HG03064 (cell line): ENCODE data around the gene CASP8AP2.
"Not testable (repeated sequence)": the region's sequence is repeated elsewhere in the genome, so short reads cannot be mapped to it uniquely, and the experiment has no call there.

Experiments
- ATAC-seq: cut with Tn5 transposase; IDR thresholded peaks from one replicate; pipeline ENCODE4 v1.9.1; 2021; ENCODE audit warnings: low read depth; ENCODE audit not compliant: unreplicated experiment

CASP8AP2 gene

DNA sequence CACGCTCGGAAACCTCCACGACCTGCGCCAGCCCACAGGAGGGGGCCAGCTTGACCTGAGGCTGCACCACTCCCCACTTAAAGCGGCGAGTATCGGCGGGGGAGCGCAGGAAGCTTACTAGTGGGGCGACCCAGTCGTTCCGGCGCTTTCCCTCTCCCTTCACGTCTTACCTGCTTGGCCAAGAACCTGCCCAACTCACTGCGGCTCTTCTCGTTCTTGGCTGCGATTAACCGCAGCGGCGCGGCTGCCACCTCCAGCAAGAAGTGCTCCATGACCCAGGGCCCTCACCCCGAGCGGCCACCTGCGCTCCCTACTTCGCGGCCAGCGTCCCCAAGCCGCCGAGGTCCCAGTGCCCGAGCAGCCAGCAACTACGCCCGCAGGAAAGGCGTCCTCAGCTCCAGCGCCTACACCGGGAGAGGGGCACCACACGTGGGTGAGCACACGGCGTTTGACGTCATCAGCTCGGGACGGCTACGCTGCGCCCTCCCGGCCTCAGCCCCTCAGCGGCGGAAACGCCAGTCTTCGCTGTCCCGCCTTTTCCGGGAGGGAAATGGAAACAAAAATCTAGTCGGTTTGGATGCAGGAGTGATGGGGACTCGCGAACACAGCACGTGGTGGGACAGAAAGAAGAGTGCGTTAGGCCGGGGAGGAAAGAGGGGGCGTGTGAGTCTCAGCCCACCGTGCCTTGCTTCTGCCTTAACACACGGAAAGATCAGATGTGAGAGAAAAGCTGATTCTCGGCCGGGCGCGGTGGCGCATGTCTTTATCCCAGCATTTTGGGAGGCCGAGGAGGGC lies 10.1 kb upstream of the CASP8AP2 start, which contains the start of gene MDN1:
Gene MDN1, minus strand, starts transcription at position 459 of the 795 bp plus-strand sequence. Its CDS starts 187 bp downstream, at position 272.
- ATAC-seq = peak; percentile 92

DNA sequence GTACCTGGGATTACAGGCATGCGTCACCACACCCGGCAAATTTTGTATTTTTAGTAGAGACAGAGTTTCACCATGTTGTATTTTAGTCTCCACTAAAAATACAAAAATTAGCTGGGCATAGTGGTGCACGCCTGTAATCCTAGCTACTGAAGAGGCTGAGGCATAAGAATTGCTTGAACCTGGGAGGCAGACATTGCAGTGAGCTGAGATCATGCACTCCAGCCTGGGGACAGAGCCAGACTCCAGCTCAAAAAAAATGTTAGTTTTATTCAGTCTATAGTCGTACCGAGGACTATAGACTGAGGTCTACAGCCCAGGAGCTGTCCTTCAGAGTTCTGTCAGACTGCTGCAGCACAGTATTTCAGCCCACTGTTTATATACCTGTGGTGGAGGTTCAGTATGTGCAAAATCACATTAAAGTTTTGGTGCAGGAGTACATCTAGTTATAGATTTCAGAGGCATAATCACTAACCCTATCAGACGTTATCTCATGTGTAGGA lies 3.6 kb upstream of the CASP8AP2 start:
- ATAC-seq = no peak

DNA sequence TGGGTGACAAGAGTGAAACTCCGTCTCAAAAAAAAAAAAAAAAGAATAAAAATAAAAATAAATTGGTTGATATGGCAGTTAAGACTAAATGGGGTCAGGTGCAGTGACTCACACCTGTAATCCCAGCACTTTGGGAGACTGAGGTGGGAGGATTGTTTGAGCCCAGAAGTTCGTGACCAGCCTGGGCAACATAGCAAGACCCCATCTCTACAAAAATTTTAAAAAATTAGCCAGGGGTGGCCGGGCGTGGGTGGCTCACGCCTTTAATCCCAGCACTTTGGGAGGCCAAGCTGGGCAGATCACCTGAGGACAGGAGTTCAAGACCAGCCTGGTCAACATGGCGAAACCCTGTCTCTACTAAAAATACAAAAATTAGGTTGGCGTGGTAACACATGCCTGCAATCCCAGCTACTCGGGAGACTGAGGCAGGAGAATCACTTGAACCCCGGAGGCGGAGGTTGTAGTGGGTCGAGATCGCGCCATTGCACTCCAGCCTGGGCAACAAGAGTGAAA lies 1.1 kb upstream of the CASP8AP2 start:
- not testable (repeated sequence) for ATAC-seq

DNA sequence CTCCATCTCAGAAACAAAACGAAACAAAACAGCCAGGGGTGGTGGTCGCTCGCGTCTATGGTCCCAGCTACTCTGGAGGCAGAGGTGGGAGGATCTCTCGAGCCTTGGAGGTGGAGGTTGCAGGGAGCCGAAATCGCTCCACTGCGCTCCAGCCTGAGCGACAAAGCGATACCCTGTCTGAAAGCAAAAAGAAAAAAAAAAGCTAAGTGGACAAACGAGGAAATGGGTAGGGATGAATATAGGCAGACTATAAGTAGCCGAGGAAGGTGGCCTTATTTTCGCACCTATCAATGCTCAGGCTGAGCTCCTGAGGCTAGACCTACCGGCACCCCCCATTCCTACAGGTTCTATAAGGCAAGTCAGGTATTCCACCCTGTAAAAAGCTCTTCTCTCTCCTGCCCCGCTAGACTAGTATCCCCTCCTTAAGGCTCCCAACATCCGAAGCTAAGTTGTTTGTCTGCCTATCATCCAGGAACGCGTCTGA lies 650 bp upstream of the CASP8AP2 start:
- peak; percentile 36 for ATAC-seq

DNA sequence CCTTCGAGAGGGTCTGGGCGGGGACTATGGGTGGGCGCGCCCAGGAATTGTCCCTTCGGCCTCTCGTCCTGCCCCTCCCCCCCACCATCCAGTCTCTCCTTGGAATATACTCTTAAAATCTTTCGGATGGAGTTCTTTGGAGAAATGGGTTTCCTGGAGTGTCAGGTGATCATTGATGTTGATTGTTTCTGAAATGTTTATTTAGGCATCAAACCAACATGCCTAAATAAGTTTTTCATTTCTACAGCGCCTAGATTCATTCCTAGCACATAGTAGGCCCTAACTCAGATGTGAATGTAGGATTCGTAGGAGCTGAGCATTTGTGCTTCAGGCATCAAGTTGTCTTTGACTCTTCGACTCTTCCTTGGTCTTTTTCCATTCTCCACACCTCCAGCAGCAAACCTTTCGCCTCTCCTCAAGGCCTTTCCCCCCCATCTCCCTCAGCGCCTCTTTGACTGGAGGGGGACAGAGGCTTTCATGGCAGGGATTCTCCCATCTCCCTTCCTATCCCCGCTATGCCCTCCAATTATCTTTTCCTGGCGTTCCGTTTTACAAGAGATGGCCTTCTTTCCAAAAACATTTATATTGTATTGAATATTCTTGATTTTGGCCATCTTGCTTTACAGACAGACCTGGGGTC lies 610 bp downstream of the CASP8AP2 start:
- ATAC-seq = no peak

DNA sequence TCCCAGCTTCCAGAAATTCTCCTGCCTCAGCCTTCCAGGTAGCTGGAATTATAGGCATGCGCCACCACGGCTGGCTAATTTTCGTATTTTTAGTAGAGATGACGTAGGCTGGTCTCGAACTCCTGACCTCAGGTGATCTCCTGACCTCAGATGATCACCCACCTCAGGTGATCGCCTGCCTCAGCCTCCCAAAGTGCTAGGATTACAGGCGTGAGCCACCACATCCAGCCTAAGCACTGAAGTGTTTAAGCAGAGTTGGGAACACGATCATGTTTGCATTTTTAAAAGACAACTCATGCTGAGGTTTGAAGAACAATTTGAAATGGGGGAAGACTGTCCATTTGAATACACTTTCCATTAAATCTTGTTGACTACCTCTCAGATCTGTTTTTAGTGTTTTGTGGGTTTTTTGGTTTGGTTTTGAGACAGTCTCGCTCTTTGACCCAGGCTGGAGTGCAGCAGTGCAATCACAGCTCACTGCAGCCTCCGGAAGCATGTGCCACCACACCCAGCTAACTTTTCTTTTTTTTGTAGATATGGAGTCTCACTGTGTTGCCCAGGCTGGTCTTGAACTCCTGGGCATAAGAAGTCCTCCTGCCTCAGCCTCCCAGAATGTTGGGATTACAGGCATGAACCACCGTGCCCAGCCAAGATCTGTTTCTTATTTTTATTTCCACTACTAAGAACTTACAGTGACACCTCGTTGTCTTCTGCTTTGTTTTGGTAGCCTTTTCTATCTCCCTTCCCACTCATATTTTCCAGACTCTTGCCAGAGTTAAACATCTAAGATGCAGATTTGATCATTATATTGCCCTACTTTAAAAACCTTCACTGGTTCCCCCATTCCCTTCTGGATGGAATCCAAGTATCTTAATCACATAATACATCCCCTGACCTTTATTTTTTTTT lies 5.5 kb downstream of the CASP8AP2 start:
- peak; percentile 91 for ATAC-seq

DNA sequence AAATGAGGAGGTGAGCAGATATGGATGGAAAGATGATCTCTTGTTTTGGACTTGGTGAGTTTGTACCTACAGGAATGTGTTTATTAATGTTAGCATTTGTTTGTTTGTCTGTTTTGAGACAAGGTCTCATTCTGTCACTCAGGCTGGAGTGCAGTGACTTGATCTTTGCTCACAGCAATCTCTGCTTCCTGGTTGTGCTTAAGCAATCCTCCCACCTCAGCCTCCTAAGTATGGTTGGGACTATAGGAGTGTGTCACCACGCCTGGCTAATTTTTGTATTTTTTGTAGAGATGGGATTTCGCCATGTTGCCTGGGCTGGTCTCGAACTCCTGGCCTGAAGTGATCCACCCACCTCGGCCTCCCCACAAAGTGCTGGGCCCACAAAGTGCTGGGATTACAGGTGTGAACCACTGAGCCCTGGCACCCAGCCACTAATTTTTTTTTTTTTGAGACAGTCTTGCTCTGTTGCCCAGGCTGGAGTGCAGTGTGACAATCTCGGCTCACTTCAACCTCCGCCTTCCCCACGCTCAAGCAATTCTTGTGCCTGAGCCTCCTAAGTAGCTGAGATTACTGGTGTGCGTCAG lies 7.1 kb downstream of the CASP8AP2 start:
- no peak for ATAC-seq

DNA sequence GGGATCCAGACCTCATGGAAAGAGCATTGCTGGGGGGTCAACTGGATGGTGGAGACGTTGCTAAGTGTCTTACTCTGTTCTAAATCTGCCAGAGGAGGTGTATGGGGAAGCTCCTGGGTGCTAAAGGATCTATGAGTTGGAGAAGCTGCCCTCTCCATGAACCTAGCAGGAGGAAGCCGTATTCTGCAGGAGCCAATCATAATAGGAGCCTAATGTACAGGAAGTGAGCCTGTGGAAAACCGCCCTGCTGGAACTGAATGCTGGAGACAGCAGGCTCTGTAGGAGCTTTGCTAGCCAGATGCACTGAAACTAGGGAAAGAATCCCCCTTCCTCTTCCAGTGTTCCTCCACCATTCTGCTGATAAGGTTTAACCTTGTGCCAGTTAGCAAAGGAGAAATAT lies 10.9 kb downstream of the CASP8AP2 start:
- no peak for ATAC-seq

DNA sequence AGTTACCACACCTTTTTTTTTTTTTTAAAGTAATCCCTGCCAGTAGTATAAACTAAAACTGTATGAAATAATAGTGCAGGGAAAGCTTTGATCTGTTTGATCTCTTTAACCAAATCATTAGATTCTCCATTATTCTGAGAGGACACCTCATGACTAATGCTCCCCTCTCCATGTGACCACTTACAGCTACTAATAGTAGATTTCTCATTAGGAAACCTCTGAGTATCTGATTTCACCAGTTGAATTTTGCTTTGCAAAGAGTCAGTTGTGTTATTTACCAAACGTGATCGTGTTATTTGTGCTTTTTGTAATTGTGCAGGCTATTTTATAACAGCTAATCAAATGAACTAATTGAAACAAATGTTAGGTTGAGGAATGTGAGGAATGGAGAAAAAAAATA lies 12.5 kb downstream of the CASP8AP2 start:
- ATAC-seq = no peak

DNA sequence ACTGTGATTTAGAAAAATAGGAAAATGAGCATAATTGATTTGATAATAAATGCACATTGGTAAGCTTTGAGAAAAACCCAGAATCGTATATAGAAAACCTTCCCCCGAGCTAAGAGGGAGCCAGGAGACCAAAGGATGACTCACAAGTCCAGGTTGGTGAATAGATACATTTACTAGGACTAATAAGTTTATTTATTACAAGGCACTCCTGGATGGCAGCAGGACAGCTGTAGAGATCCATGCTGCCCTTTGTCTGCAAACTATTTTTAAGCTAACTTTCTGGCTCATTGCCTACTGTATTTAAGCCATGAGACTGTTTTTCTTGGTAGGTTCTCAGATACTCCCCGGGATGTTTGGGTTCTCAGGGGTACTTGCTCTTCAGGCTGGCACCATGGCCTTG lies 13.4 kb downstream of the CASP8AP2 start:
- no peak for ATAC-seq

DNA sequence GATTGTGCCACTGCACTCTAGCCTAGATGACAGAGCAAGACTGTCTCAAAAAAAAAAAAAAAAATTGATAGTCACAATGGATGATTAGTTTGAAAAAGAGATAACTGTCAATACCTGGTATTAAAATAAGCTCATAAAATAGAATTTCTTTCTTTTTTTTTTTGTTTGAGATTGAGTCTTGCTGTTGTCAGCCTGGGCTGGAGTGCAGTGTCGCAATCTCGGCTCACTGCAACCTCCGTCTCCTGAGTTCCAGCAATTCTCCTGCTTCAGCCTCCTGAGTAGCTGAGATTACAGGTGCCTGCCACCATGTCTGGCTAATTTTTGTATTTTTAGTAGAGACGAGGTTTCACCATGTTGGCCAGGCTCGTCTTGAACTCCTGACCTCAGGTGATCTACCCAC lies 17.8 kb downstream of the CASP8AP2 start:
- ATAC-seq = not testable (repeated sequence)

DNA sequence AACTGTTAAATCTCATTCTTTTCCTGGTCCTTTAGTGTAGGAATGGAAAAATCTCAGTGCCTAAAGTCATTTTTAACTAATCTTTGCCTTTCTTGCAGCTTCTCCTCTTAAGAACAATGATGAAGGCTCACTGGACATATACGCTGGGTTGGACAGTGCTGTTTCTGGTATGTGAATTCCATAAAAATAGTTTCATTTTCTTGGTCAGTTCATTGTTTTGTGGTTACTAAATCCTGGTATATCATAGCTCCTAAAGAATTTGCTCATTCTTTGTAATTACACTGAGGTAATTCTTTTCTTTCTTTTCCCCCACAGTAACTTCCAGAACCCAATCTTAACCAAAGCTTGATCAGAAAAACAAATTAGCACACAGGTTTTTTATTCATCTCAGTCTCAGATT lies 23.4 kb downstream of the CASP8AP2 start:
- ATAC-seq = no peak

DNA sequence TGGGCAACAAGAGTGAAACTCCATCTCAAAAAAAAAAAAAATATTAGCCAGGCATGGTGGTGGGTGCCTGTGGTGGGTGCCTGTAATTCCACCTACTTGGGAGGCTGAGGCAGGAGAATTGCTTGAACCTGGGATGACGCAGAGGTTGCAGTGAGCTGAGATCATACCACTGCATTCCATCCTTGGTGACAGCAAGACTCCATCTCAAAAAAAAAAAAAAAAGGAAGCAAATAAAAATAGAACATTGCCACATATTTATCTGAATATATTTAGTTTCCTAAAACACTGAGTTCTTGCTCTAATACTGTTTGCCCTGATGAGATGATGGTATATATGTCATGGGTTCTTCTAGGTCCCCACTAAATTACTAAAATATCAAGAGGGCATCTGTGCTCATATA lies 28.4 kb downstream of the CASP8AP2 start:
- no peak for ATAC-seq

DNA sequence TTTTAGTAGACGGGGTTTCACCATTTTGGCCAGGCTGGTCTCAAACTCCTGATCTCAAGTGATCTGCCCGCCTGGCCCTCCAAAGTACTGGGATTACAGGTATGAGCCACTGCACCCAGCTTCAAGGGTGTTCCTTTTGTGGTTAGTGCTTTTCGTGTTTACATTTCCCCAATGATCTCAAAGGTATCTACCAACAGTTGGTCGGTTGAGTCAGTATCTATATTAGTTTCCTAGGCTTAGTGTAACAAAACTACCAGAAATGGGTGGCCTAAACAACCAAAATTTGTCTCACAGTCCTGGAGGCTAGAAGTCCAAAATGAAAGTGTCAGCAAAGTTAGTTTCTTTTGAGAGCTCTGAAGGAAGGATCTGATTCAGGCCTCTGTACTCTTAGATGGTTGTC lies 30.1 kb downstream of the CASP8AP2 start:
- peak; percentile 47 for ATAC-seq

DNA sequence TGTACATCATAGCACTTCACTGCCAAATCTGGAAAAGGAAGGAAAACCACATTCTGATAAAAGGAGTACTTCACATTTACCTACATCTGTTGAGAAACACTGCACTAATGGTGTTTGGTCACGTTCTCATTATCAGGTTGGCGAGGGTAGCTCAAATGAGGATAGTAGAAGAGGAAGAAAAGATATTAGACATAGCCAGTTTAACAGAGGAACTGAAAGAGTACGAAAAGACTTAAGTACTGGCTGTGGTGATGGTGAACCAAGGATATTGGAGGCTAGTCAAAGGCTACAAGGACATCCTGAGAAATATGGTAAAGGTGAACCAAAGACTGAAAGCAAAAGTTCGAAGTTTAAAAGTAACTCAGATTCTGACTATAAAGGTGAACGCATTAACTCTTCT lies 32.6 kb downstream of the CASP8AP2 start:
- peak; percentile 74 for ATAC-seq

DNA sequence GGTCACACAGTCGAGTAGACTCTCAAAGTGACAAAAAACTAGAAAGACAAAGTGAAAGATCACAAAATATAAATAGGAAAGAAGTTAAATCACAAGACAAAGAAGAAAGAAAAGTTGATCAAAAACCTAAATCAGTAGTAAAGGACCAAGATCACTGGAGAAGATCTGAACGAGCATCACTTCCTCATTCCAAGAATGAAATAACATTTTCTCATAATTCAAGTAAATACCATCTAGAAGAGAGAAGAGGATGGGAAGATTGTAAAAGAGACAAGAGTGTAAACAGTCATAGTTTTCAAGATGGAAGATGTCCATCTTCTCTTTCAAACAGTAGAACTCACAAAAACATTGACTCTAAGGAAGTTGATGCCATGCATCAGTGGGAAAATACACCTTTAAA lies 33.0 kb downstream of the CASP8AP2 start:
- peak; percentile 14 for ATAC-seq

DNA sequence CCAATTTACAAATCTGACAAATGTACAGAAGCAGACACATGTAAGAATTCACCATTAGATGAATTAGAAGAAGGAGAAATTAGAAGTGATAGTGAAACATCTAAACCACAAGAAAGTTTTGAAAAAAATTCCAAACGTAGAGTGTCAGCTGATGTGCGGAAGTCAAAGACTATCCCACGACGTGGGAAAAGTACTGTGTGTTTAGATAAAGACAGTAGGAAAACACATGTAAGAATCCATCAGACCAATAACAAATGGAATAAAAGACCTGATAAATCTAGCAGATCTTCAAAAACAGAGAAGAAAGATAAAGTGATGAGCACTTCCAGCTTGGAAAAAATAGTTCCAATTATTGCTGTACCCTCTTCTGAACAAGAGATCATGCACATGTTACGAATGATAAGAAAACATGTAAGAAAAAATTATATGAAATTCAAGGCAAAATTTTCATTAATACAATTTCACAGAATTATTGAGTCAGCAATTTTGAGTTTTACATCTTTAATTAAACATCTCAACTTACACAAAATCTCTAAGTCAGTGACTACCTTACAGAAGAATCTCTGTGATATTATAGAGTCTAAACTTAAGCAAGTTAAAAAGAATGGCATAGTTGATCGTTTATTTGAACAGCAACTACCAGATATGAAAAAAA lies 36.5 kb downstream of the CASP8AP2 start:
- ATAC-seq = no peak

DNA sequence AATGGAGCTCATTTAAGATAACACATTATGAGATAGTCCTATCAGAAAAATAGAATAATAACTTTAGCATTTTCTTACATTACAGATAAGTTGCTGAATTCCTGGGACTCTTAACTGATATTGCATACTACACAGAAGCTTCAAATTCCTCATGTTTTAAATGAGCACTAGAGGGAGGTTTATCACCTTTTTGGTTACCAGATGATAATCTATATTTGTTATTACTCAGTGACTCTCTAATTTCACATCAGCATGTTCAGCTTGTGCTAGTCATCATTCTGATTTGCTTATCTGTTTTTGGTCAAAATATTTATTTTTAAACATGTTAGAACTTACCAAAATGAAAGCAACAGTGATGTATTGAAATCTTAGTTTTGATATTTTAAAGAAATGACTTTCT lies 44.0 kb downstream of the CASP8AP2 start:
- ATAC-seq = no peak

DNA sequence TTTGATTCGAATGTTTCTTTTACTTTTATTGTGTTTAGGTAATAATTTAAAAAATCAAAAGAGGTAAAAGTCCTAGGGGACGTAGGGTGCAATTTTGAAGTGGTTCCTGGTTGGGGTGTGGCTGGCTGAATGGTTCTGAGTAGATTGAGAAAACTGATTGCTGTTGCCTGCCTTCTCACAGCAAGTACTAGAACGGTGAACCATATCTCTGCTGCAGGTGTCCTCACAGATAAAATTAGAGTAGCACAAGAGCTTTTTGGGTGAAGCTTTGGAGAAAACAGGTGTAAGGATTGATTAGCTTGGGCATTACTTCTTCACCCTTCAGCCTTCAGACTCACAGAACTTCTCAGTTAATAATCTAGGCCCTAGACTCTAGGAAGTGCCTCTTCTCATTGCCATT lies 44.8 kb downstream of the CASP8AP2 start:
- ATAC-seq = no peak
